ENCODE data around the gene CRTC1.

The CRTC1 gene

GRCh38 chr19:18754501-18754900 lies 71.0 kb downstream of the CRTC1 start:
- DNase-seq, result no peak

- DNase-seq, result no peak
Observed at GRCh38 chr19:18756896-18757295, 73.4 kb downstream of the CRTC1 start.

- no peak for DNase-seq
Observed at GRCh38 chr19:18759304-18759994, 76.0 kb downstream of the CRTC1 start.

- no peak for DNase-seq
Observed at GRCh38 chr19:18759995-18760426, 76.5 kb downstream of the CRTC1 start.

GRCh38 chr19:18760440-18761383 lies 77.2 kb downstream of the CRTC1 start:
- no peak for DNase-seq

- no peak for DNase-seq
Observed at GRCh38 chr19:18761531-18762110, 78.1 kb downstream of the CRTC1 start.

DNA sequence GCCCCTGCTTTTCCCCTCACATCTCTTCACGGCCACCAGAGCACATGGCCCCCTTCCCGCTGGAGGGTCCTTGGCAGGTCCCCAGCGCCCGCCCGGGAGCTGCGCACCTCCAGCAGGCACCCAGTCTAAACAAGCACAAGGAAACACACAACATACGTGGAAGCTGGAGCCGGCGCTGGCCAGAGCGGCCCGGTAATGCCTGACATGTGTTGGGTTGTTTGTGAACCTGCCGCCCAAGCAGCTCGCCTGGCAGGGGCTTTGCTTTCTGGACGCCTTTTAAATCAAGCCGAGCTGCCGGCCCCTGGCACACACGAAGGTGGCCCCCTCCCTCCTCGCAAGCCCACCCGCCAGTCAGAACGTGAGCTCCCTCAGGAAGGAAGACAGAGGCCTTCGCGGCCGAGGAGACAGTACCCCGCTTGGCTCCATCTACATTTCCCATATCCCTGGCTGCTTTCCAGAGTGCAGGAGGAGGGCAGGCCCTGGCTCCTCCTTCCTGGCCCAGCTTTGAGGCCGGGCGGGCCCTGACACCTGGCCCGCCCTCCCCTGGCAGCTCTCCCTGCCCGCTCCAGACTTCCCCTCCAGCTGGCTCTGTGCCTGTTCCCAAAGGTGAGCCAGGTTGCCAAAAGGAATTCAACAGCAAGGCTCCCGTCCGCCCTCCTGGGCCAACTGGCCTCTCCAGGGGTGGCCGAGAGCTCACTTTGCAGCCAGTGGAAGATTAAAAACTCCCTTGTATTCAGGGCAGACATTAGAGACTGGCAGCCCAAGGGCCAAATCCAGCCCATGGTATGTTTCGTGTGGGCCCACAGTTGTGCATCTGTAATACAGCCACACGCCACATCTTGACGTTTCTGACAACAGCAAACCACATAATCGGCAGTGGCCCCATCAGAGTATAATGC lies 78.9 kb downstream of the CRTC1 start:
- DNase-seq, result peak; percentile 81

- DNase-seq, result no peak
Observed at GRCh38 chr19:18763674-18764590, 80.5 kb downstream of the CRTC1 start.

- no peak for DNase-seq
Observed at GRCh38 chr19:18764591-18765051, 81.1 kb downstream of the CRTC1 start.

DNA sequence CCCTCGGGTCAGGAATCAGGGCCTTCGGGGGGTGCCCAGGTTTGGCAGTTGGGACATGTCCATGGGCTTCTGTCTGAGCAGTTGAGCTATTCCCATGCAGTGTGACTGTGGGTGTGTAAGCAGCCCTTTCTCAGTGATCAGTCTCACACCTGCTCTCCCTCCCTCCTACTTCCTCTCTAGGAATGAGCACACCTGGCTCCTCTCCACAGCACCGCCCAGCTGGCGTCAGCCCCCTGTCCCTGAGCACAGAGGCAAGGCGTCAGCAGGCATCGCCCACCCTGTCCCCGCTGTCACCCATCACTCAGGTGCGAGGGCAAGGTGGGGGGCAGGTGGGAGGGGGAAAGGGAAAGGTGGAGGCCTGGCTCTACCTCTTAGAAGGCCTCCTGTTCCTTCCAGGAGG lies 81.7 kb downstream of the CRTC1 start:
- DNase-seq, result no peak

- DNase-seq, result no peak
Observed at GRCh38 chr19:18768046-18768771, 84.7 kb downstream of the CRTC1 start.

DNA sequence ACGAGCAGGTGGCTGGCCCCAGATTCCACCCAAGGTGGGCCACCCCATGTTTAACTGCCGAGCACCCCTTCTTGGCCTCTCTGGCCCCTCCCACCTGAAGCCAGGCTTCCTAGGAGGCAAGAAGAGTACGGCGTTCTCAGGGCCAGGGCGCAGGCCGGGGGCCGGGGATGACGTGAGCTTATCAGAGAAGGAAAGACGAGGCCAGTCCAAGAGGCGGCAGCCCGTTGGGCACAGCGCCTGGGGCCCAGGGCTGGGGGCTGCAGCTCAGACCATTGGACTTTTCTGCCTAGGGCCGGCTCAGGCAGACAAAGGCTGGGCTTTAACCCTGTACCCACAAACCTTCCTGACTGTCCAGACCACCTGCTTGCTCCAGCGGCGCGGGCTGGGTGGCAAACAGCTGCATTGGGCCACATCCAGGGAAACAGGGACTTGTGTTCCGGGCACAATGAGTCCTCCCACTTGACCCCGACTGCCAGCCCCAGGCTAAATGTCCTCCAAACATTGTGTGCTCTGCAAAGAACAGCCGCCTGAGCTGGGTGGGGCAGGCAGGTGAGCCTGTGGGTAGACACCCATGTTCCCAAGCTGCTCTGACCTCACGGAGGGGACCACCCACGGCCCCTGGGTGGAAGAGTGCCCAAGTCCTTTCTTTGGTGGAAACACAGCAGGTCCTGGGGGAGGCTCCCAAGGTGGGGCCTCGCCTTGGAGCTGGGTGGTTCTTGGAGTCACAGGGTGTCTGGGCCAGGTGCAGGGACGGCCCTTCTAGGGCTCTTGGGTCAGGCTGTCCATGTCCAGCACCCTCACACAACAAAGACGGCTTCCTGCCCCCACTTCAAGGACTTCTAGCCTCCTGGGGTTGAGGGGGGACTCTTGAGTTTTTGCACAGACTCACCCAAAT lies 85.8 kb downstream of the CRTC1 start:
- no peak for DNase-seq

- DNase-seq, result no peak
Observed at GRCh38 chr19:18769989-18770528, 86.6 kb downstream of the CRTC1 start.

DNA sequence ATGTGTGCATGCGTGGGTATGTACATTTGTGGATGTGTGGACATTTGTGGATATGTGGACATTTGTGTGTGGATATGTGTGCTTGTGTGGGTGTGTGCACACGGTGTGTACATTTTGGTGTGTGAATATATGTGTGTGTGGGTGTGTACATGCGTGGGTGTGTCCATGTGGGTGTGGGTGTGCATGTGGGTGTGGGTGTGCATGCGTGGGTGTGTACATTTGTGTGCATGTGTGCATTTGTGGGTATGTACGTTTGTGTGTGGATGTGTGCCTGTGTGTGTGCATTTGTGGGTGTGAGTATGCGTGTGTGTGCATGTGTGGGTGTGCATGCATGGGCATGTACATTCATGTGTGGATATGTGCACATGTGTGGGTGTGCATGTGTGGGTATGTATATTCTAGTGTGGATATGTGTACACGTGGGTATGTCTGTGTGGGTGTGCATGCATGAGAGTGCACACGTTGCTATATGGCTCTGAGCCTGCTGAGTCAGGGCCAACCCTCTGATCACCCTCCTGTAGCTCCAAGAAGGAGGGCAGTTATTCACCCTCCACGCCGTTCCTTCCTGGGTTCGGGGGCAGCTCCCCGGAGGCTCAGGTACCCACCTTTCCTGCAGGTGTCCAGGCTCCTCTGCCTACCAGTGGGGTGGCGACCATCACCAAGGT lies 87.3 kb downstream of the CRTC1 start:
- no peak for DNase-seq

GRCh38 chr19:18771328-18772242 lies 88.1 kb downstream of the CRTC1 start:
- no peak for DNase-seq

- DNase-seq, result peak; percentile 60
Observed at GRCh38 chr19:18772620-18773587, 89.4 kb downstream of the CRTC1 start.

Measured in SHP77 treated with DMSO at 0.1 percent for 48 hours (cell line).